ENCODE data around the gene GPR55. TPM values are rescaled to one million over a fixed set of nuclear protein-coding genes. Genes with fewer than 3 reads are reported as not detected.
A peak's percentile ranks its signal among the peaks of the same experiment; 100 is the strongest.

GPR55 gene
- total and polyA plus RNA-seq, 4 experiments from 2014 or later = 2.4 to 8.3 (median 8.1) TPM; not detected in 1

GRCh38 chr2:230915319-230915718, 9.7 kb downstream of the GPR55 start:
- Mint-ChIP-seq H3K27me3 (peaks cover 1 to 5% of the 10 kb centered on the region in 2 donors), H3K27ac (no peak overlapping the region), H3K4me1 (peaks cover 6 to 16% (median 11%) of the 10 kb centered on the region in 4 donors), H3K36me3 (peaks cover 4 to 10% of the 10 kb centered on the region in 2 donors), H3K4me3 (no peak overlapping the region), H3K9me3 (no peaks in the 10 kb centered on the region)
- CTCF ChIA-PET (ENCODE audit: partially characterized antibody) = interaction anchor here (1.3 to 2.7 kb wide), 2 partner anchors 9 to 72 kb away, joined by 4 to 11 read pairs; no protein-coding TSS in a partner anchor
- Histone ChIP-seq H3K4me1 (ENCODE audit: insufficient read depth, low read length) (no peaks in the 10 kb centered on the region), H3K27ac (ENCODE audit: low read depth, low read length) (no peak overlapping the region), H3K4me3 (ENCODE audit: low read length in 2 of 2) (no peak overlapping the region), H3K27me3 (ENCODE audit: insufficient read depth, low read length) (no peaks in the 10 kb centered on the region), H3K9me3 (ENCODE audit: control insufficient read depth in 1 of 2, low read length in 2 of 2) (no peaks in the 10 kb centered on the region), H3K36me3 (ENCODE audit: insufficient read depth, low read length) (no peaks in the 10 kb centered on the region)
- no peak for DNase-seq
- POLR2A ChIA-PET (ENCODE audit: partially characterized antibody) = no interaction called here
- intact Hi-C loops (cut with micrococcal nuclease) = no loop called here

- H3K9me3 Mint-ChIP-seq = no peaks in the 10 kb centered on the region
- Histone ChIP-seq H3K4me1 (ENCODE audit: insufficient read depth, low read length) (no peaks in the 10 kb centered on the region), H3K27ac (ENCODE audit: low read depth, low read length) (no peak overlapping the region), H3K36me3 (ENCODE audit: insufficient read depth, low read length) (no peaks in the 10 kb centered on the region), H3K27me3 (ENCODE audit: insufficient read depth, low read length) (no peaks in the 10 kb centered on the region), H3K4me3 (ENCODE audit: low read length in 2 of 2) (no peak overlapping the region), H3K9me3 (ENCODE audit: control insufficient read depth in 1 of 2, low read length in 2 of 2) (no peaks in the 10 kb centered on the region)
- intact Hi-C loops (cut with micrococcal nuclease) = no loop called here
- ChIA-PET POLR2A (ENCODE audit: partially characterized antibody) (no interaction called here), CTCF (ENCODE audit: partially characterized antibody) (interaction anchor here (1.3 to 2.7 kb wide), 2 partner anchors 10 to 72 kb away, joined by 4 to 11 read pairs; no protein-coding TSS in a partner anchor)
- H3K27me3 Mint-ChIP-seq = peaks cover 1 to 5% of the 10 kb centered on the region in 2 donors
- peaks cover 4 to 14% (median 7%) of the 10 kb centered on the region in 4 donors for H3K4me1 Mint-ChIP-seq
- no peak overlapping the region for H3K4me3 Mint-ChIP-seq
- no peak for DNase-seq
- peaks cover 7 to 12% of the 10 kb centered on the region in 2 donors for H3K36me3 Mint-ChIP-seq
- no peak overlapping the region for H3K27ac Mint-ChIP-seq
These were observed 10.2 kb downstream of the GPR55 start for GRCh38 chr2:230914886-230915285.

GRCh38 chr2:230913406-230914143, 11.5 kb downstream of the GPR55 start:
- Histone ChIP-seq H3K4me1 (ENCODE audit: insufficient read depth, low read length) (no peaks in the 10 kb centered on the region), H3K36me3 (ENCODE audit: insufficient read depth, low read length) (no peaks in the 10 kb centered on the region), H3K4me3 (ENCODE audit: low read length in 2 of 2) (no peak overlapping the region), H3K9me3 (ENCODE audit: control insufficient read depth in 1 of 2, low read length in 2 of 2) (no peaks in the 10 kb centered on the region), H3K27ac (ENCODE audit: low read depth, low read length) (no peak overlapping the region), H3K27me3 (ENCODE audit: insufficient read depth, low read length) (no peaks in the 10 kb centered on the region)
- Mint-ChIP-seq H3K9me3 (no peaks in the 10 kb centered on the region), H3K27me3 (peaks cover 1 to 5% of the 10 kb centered on the region in 2 donors), H3K27ac (no peak overlapping the region), H3K36me3 (peaks cover 7 to 17% of the 10 kb centered on the region in 2 donors), H3K4me1 (peaks cover 2 to 14% (median 10%) of the 10 kb centered on the region in 4 donors), H3K4me3 (no peak overlapping the region)
- intact Hi-C loops (cut with micrococcal nuclease) = loop anchor here (1.0 kb wide), 1 partner anchor 65 kb away; no protein-coding TSS in a partner anchor
- POLR2A ChIA-PET (ENCODE audit: partially characterized antibody) = interaction anchor here (1.5 kb wide), 1 partner anchor 11 kb away, joined by 3 read pairs; the partner anchor contains the start of gene GPR55
- DNase-seq = peak in 1 of 5 donors; percentile 9
- CTCF ChIA-PET (ENCODE audit: partially characterized antibody) = interaction anchor here (2.2 to 2.7 kb wide), 2 partner anchors 11 to 73 kb away, joined by 8 to 11 read pairs; no protein-coding TSS in a partner anchor

- POLR2A ChIA-PET (ENCODE audit: partially characterized antibody) = interaction anchor here (1.5 kb wide), 1 partner anchor 12 kb away, joined by 3 read pairs; the partner anchor contains the start of gene GPR55
- Mint-ChIP-seq H3K4me3 (no peak overlapping the region), H3K4me1 (peaks cover 4 to 15% (median 12%) of the 10 kb centered on the region in 4 donors), H3K36me3 (peaks cover 7 to 17% of the 10 kb centered on the region in 2 donors), H3K9me3 (no peaks in the 10 kb centered on the region), H3K27ac (no peak overlapping the region), H3K27me3 (peaks cover 1 to 5% of the 10 kb centered on the region in 2 donors)
- Histone ChIP-seq H3K27me3 (ENCODE audit: insufficient read depth, low read length) (no peaks in the 10 kb centered on the region), H3K27ac (ENCODE audit: low read depth, low read length) (no peak overlapping the region), H3K4me1 (ENCODE audit: insufficient read depth, low read length) (no peaks in the 10 kb centered on the region), H3K9me3 (ENCODE audit: control insufficient read depth in 1 of 2, low read length in 2 of 2) (no peaks in the 10 kb centered on the region), H3K36me3 (ENCODE audit: insufficient read depth, low read length) (no peaks in the 10 kb centered on the region), H3K4me3 (ENCODE audit: low read length in 2 of 2) (no peak overlapping the region)
- DNase-seq = no peak
- intact Hi-C loops (cut with micrococcal nuclease) = loop anchor here (1.0 kb wide), 1 partner anchor 64 kb away; no protein-coding TSS in a partner anchor
- CTCF ChIA-PET (ENCODE audit: partially characterized antibody) = interaction anchor here (0.8 to 2.7 kb wide), 3 partner anchors 12 to 74 kb away, joined by 3 to 11 read pairs (median 8); no protein-coding TSS in a partner anchor
These were observed 12.3 kb downstream of the GPR55 start for GRCh38 chr2:230912724-230913123.

- ChIA-PET POLR2A (ENCODE audit: partially characterized antibody) (interaction anchor here (1.5 kb wide), 1 partner anchor 12 kb away, joined by 3 read pairs; the partner anchor contains the start of gene GPR55), CTCF (ENCODE audit: partially characterized antibody) (interaction anchor here (2.2 kb wide), 1 partner anchor 12 kb away, joined by 8 read pairs; no protein-coding TSS in a partner anchor)
- Histone ChIP-seq H3K9me3 (ENCODE audit: control insufficient read depth in 1 of 2, low read length in 2 of 2) (no peaks in the 10 kb centered on the region), H3K36me3 (ENCODE audit: insufficient read depth, low read length) (no peaks in the 10 kb centered on the region), H3K27ac (ENCODE audit: low read depth, low read length) (no peak overlapping the region), H3K27me3 (ENCODE audit: insufficient read depth, low read length) (no peaks in the 10 kb centered on the region), H3K4me1 (ENCODE audit: insufficient read depth, low read length) (no peaks in the 10 kb centered on the region), H3K4me3 (ENCODE audit: low read length in 2 of 2) (no peak overlapping the region)
- H3K27ac Mint-ChIP-seq = no peak overlapping the region
- no peak for DNase-seq
- H3K4me1 Mint-ChIP-seq = peaks cover 4 to 15% (median 12%) of the 10 kb centered on the region in 4 donors
- intact Hi-C loops (cut with micrococcal nuclease) = no loop called here
- peaks cover 1 to 5% of the 10 kb centered on the region in 2 donors for H3K27me3 Mint-ChIP-seq
- H3K9me3 Mint-ChIP-seq = no peaks in the 10 kb centered on the region
- peaks cover 8 to 17% of the 10 kb centered on the region in 2 donors for H3K36me3 Mint-ChIP-seq
- no peak overlapping the region for H3K4me3 Mint-ChIP-seq
These were observed 13.0 kb downstream of the GPR55 start for GRCh38 chr2:230912046-230912445.

- Mint-ChIP-seq H3K36me3 (peaks cover 8 to 15% of the 10 kb centered on the region in 2 donors), H3K4me3 (no peak overlapping the region), H3K27ac (peak overlapping the region in 2 of 7 donors; percentile 53 to 60), H3K4me1 (peaks cover 8 to 24% (median 18%) of the 10 kb centered on the region in 4 donors), H3K9me3 (no peaks in the 10 kb centered on the region), H3K27me3 (peaks cover 0 to 5% of the 10 kb centered on the region in 2 donors)
- H3K4me1 ChIP-seq (ENCODE audit: insufficient read depth, low read length) = peaks cover 7% of the 10 kb centered on the region
- H3K36me3 ChIP-seq (ENCODE audit: insufficient read depth, low read length) = no peaks in the 10 kb centered on the region
- H3K4me3 ChIP-seq (ENCODE audit: low read length in 2 of 2) = no peak overlapping the region
- no peaks in the 10 kb centered on the region for H3K27me3 ChIP-seq (ENCODE audit: insufficient read depth, low read length)
- CTCF ChIA-PET (ENCODE audit: partially characterized antibody) = interaction anchor here (2.1 to 2.5 kb wide), 2 partner anchors 13 to 76 kb away, joined by 5 to 7 read pairs; no protein-coding TSS in a partner anchor
- H3K9me3 ChIP-seq (ENCODE audit: control insufficient read depth in 1 of 2, low read length in 2 of 2) = no peaks in the 10 kb centered on the region
- no peak for DNase-seq
- H3K27ac ChIP-seq (ENCODE audit: low read depth, low read length) = no peak overlapping the region
- intact Hi-C loops (cut with micrococcal nuclease) = no loop called here
- POLR2A ChIA-PET (ENCODE audit: partially characterized antibody) = no interaction called here
These were observed 14.4 kb downstream of the GPR55 start for GRCh38 chr2:230910546-230911177.

Data from CD4-positive, alpha-beta memory T cell (primary cell).